ENCODE data around the gene SFTPD. TPM values are rescaled to one million over a fixed set of nuclear protein-coding genes. Genes with fewer than 3 reads are reported as not detected.

The SFTPD gene
- total and polyA plus RNA-seq, 2 of the 13 experiments (the other 11 are each of a cell fraction or from before 2014, with no cell fraction given) = not detected

- TF ChIP-seq HNRNPLL (IDR thresholded peaks at IDR 0.05; ENCODE audit: low read depth, low read length, poor library complexity, severe bottlenecking) (peak; percentile 67), ZFP91 (CRISPR knock-in tag; IDR thresholded peaks at IDR 0.05; ENCODE audit: borderline replicate concordance) (peak; percentile 46; the same call in 1 of the 2 replicates), ZNF251 (CRISPR knock-in tag; IDR thresholded peaks at IDR 0.05) (no peak), GPBP1L1 (CRISPR knock-in tag; IDR thresholded peaks at IDR 0.05) (no peak), NR2F2 (IDR thresholded peaks at IDR 0.05; ENCODE audit: borderline replicate concordance, low read depth) (no peak), ZSCAN12 (CRISPR knock-in tag; IDR thresholded peaks at IDR 0.05) (no peak), ARNT2 (CRISPR knock-in tag; IDR thresholded peaks at IDR 0.05; ENCODE audit: low read depth) (no peak), PPARG (CRISPR knock-in tag; conservative IDR thresholded peaks at IDR 0.05) (no peak), ZBTB8A (CRISPR knock-in tag; IDR thresholded peaks at IDR 0.05; ENCODE audit: borderline replicate concordance, low read depth) (peak; percentile 56; the same call in 1 of the 2 replicates), IKZF1 (IDR thresholded peaks at IDR 0.05) (no peak), ZFY (CRISPR knock-in tag; IDR thresholded peaks at IDR 0.05) (peak; percentile 35; the same call in 1 of the 2 replicates), ZNF263 (CRISPR knock-in tag; IDR thresholded peaks at IDR 0.05) (0 out of 2 replicates have a peak, but pooled peaks have one; percentile 21), CTCF (CRISPR knock-in tag; IDR thresholded peaks at IDR 0.05) (no peak), ZNF34 (CRISPR knock-in tag; IDR thresholded peaks at IDR 0.05; ENCODE audit: borderline replicate concordance) (no peak), ZNF354B (CRISPR knock-in tag; IDR thresholded peaks at IDR 0.05) (no peak), TBX2 (CRISPR knock-in tag; IDR thresholded peaks at IDR 0.05; ENCODE audit: borderline replicate concordance) (no peak), ZNF703 (CRISPR knock-in tag; IDR thresholded peaks at IDR 0.05; ENCODE audit: borderline replicate concordance) (no peak), FLYWCH1 (CRISPR knock-in tag; IDR thresholded peaks at IDR 0.05) (no peak), THAP7 (CRISPR knock-in tag; IDR thresholded peaks at IDR 0.05) (no peak), ARID2 (CRISPR knock-in tag; IDR thresholded peaks at IDR 0.05; ENCODE audit: borderline replicate concordance) (no peak), ZNF709 (CRISPR knock-in tag; IDR thresholded peaks at IDR 0.05) (no peak), NR3C1 (CRISPR knock-in tag; IDR thresholded peaks at IDR 0.05) (no peak), PITX1 (CRISPR knock-in tag; IDR thresholded peaks at IDR 0.05) (no peak)
Measured at GRCh38 chr10:79981450-79982361, 32.8 kb upstream of the SFTPD start (continued).
